ENCODE data around the gene UBE2L3. TPM values are rescaled to one million over a fixed set of nuclear protein-coding genes. Genes with fewer than 3 reads are reported as not detected.

UBE2L3 gene
- total and polyA plus RNA-seq, 2 experiments from 2014 or later = 86.3 to 136 TPM

DNA sequence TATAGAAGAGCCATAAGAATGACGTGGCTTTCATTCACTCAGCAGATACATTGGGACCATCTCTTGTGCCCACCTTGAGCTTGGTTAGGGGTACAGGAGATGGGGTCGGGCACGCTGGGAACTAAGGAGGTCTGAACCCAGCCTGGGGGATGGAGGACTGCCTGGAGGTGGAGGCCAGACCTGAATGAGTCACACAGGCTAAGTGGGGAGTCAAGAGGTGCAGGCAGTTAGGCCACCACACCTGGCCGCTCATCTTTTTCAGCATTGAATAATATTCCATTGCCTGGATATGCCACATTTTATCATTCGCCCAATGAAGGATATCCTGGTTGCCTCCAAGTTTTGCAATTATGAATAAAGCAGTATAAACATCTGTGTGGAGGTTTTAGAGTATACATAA lies 94.5 kb downstream of the UBE2L3 start (continued):
- TF ChIP-seq, protein P1, sequence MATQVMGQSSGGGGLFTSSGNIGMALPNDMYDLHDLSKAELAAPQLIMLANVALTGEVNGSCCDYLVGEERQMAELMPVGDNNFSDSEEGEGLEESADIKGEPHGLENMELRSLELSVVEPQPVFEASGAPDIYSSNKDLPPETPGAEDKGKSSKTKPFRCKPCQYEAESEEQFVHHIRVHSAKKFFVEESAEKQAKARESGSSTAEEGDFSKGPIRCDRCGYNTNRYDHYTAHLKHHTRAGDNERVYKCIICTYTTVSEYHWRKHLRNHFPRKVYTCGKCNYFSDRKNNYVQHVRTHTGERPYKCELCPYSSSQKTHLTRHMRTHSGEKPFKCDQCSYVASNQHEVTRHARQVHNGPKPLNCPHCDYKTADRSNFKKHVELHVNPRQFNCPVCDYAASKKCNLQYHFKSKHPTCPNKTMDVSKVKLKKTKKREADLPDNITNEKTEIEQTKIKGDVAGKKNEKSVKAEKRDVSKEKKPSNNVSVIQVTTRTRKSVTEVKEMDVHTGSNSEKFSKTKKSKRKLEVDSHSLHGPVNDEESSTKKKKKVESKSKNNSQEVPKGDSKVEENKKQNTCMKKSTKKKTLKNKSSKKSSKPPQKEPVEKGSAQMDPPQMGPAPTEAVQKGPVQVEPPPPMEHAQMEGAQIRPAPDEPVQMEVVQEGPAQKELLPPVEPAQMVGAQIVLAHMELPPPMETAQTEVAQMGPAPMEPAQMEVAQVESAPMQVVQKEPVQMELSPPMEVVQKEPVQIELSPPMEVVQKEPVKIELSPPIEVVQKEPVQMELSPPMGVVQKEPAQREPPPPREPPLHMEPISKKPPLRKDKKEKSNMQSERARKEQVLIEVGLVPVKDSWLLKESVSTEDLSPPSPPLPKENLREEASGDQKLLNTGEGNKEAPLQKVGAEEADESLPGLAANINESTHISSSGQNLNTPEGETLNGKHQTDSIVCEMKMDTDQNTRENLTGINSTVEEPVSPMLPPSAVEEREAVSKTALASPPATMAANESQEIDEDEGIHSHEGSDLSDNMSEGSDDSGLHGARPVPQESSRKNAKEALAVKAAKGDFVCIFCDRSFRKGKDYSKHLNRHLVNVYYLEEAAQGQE (IDR thresholded peaks at IDR 0.05; ENCODE audit: unreplicated experiment) = no peak
- no peak for TF ChIP-seq ZNF331 (CRISPR knock-in tag; IDR thresholded peaks at IDR 0.05; ENCODE audit: low read depth)

DNA sequence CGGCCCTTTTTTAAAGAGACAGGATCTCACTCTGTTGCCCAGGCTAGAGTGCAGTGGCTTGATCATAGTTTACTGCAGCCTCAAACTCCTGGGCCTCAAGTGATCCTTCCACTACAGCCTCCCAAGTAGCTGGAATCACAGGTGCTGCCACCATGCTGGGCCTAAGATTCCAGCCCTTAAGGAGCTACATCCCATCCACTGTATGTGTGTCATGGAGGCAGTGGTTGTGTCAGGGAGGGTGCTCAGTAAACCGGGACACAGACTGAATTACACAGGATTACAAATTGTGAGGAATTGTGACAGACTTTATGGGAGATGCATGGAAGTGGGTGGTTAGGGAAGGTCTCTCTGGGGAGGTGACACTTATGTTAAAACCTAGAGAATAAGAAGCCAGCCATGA lies 96.2 kb downstream of the UBE2L3 start:
- peaks cover 14% of the 10 kb centered on the region for H3K79me2 ChIP-seq (replicated peaks; ENCODE audit: insufficient read depth)
- H3K4me2 ChIP-seq = no peak overlapping the region
- H3K4me3 ChIP-seq = no peak overlapping the region
- Mint-ChIP-seq H3K27me3 (ENCODE audit: insufficient read depth, low read depth, poor library complexity) (peaks cover 13% of the 10 kb centered on the region), H3K27ac (no peak overlapping the region), H3K4me1 (peaks cover 12% of the 10 kb centered on the region), H3K4me3 (no peak overlapping the region; the same call in 2 of the 3 replicates), H3K9me3 (no peaks in the 10 kb centered on the region; the same call in 1 of the 3 replicates), H3K36me3 (ENCODE audit: low read depth) (no peaks in the 10 kb centered on the region)
- no peaks in the 10 kb centered on the region for H3K36me3 ChIP-seq (ENCODE audit: insufficient read depth)
- H4K20me1 ChIP-seq (replicated peaks; ENCODE audit: insufficient read depth) = no peaks in the 10 kb centered on the region
- ATAC-seq = no peak
- H3K27me3 ChIP-seq (ENCODE audit: insufficient read depth) = no peaks in the 10 kb centered on the region
- H3K9me2 ChIP-seq (ENCODE audit: insufficient read depth) = no peaks in the 10 kb centered on the region
- H3K27ac ChIP-seq (ENCODE audit: low read depth) = no peak overlapping the region
- H3K4me1 ChIP-seq (ENCODE audit: insufficient read depth) = no peaks in the 10 kb centered on the region
- no peak for DNase-seq (ENCODE audit: low spot score)
- TF ChIP-seq JUNB (IDR thresholded peaks at IDR 0.05; ENCODE audit: unreplicated experiment) (no peak), EZH2phosphoT487 (IDR thresholded peaks at IDR 0.05; ENCODE audit: unreplicated experiment) (no peak)
- peaks cover 12% of the 10 kb centered on the region; the same call in 1 of the 2 replicates for H3F3A ChIP-seq (replicated peaks; ENCODE audit: low read depth)
- H2AFZ ChIP-seq = no peak overlapping the region

DNA sequence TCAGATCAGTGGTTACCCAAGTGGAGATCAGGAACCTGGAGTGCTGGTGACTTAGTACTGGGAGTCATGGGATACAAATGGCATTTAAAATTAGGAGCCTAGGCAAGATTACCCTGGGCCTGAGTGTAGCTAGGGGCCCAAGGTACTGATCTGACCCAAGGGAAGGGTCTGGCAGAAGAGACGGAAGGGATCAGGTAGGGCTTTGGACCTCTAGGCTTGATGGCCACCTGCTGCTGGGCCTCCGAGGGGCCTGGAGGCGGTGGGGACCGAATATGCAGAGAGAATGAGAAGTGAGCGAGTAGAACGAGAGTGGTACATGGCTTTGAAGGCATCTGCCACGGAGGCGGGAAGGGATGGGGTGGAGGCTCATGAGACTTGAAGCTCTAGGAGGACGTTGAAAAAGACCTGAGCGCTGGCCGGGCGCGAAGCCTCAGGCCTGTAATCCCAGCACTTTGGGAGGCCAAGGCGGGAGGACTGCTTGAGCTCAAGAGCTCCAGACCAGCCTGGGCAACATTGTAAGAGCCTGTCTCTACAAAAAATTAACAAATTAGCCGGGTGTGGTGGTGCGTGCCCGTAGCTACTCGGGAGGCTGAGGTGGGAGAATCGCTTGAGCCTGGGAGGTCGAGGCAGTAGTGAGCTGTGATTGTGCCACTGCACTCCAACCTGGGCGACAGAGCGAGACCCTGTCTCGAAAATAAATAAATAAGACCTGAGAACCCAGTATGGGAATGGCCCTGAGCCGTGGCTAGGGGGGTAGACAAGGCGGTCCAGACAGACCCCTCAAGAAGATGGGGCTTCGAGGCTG lies 97.7 kb downstream of the UBE2L3 start:
- H3K4me2 ChIP-seq = peak overlapping the region; percentile 82
- Mint-ChIP-seq H3K27ac (0 out of 2 replicates have a peak overlapping the region, but pooled peaks have one; percentile 94), H3K36me3 (ENCODE audit: low read depth) (no peaks in the 10 kb centered on the region), H3K27me3 (ENCODE audit: insufficient read depth, low read depth, poor library complexity) (peaks cover 13% of the 10 kb centered on the region), H3K9me3 (no peaks in the 10 kb centered on the region; the same call in 1 of the 3 replicates), H3K4me3 (peak overlapping the region; percentile 98), H3K4me1 (peaks cover 10% of the 10 kb centered on the region)
- no peaks in the 10 kb centered on the region for H3K36me3 ChIP-seq (ENCODE audit: insufficient read depth)
- DNase-seq (ENCODE audit: low spot score) (no peak), ATAC-seq (no peak)
- no peak overlapping the region for H3K27ac ChIP-seq (ENCODE audit: low read depth)
- H3K27me3 ChIP-seq (ENCODE audit: insufficient read depth) = no peaks in the 10 kb centered on the region
- H3K79me2 ChIP-seq (replicated peaks; ENCODE audit: insufficient read depth) = peaks cover 14% of the 10 kb centered on the region
- H2AFZ ChIP-seq = peak overlapping the region; percentile 98
- no peaks in the 10 kb centered on the region for H3K9me2 ChIP-seq (ENCODE audit: insufficient read depth)
- H4K20me1 ChIP-seq (replicated peaks; ENCODE audit: insufficient read depth) = no peaks in the 10 kb centered on the region; the same call in 1 of the 2 replicates
- peak overlapping the region; percentile 99 for H3K4me3 ChIP-seq
- 0 out of 2 replicates have a peak, but pooled peaks cover 9% of the 10 kb centered on the region for H3F3A ChIP-seq (replicated peaks; ENCODE audit: low read depth)
- H3K4me1 ChIP-seq (ENCODE audit: insufficient read depth) = no peaks in the 10 kb centered on the region
- TF ChIP-seq EZH2phosphoT487 (IDR thresholded peaks at IDR 0.05; ENCODE audit: unreplicated experiment) = no peak
- TF ChIP-seq, protein P2, sequence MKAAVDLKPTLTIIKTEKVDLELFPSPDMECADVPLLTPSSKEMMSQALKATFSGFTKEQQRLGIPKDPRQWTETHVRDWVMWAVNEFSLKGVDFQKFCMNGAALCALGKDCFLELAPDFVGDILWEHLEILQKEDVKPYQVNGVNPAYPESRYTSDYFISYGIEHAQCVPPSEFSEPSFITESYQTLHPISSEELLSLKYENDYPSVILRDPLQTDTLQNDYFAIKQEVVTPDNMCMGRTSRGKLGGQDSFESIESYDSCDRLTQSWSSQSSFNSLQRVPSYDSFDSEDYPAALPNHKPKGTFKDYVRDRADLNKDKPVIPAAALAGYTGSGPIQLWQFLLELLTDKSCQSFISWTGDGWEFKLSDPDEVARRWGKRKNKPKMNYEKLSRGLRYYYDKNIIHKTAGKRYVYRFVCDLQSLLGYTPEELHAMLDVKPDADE (IDR thresholded peaks at IDR 0.05) = no peak
- no peak for TF ChIP-seq ZNF114 (CRISPR knock-in tag; IDR thresholded peaks at IDR 0.05)
- TF ChIP-seq, protein P3, sequence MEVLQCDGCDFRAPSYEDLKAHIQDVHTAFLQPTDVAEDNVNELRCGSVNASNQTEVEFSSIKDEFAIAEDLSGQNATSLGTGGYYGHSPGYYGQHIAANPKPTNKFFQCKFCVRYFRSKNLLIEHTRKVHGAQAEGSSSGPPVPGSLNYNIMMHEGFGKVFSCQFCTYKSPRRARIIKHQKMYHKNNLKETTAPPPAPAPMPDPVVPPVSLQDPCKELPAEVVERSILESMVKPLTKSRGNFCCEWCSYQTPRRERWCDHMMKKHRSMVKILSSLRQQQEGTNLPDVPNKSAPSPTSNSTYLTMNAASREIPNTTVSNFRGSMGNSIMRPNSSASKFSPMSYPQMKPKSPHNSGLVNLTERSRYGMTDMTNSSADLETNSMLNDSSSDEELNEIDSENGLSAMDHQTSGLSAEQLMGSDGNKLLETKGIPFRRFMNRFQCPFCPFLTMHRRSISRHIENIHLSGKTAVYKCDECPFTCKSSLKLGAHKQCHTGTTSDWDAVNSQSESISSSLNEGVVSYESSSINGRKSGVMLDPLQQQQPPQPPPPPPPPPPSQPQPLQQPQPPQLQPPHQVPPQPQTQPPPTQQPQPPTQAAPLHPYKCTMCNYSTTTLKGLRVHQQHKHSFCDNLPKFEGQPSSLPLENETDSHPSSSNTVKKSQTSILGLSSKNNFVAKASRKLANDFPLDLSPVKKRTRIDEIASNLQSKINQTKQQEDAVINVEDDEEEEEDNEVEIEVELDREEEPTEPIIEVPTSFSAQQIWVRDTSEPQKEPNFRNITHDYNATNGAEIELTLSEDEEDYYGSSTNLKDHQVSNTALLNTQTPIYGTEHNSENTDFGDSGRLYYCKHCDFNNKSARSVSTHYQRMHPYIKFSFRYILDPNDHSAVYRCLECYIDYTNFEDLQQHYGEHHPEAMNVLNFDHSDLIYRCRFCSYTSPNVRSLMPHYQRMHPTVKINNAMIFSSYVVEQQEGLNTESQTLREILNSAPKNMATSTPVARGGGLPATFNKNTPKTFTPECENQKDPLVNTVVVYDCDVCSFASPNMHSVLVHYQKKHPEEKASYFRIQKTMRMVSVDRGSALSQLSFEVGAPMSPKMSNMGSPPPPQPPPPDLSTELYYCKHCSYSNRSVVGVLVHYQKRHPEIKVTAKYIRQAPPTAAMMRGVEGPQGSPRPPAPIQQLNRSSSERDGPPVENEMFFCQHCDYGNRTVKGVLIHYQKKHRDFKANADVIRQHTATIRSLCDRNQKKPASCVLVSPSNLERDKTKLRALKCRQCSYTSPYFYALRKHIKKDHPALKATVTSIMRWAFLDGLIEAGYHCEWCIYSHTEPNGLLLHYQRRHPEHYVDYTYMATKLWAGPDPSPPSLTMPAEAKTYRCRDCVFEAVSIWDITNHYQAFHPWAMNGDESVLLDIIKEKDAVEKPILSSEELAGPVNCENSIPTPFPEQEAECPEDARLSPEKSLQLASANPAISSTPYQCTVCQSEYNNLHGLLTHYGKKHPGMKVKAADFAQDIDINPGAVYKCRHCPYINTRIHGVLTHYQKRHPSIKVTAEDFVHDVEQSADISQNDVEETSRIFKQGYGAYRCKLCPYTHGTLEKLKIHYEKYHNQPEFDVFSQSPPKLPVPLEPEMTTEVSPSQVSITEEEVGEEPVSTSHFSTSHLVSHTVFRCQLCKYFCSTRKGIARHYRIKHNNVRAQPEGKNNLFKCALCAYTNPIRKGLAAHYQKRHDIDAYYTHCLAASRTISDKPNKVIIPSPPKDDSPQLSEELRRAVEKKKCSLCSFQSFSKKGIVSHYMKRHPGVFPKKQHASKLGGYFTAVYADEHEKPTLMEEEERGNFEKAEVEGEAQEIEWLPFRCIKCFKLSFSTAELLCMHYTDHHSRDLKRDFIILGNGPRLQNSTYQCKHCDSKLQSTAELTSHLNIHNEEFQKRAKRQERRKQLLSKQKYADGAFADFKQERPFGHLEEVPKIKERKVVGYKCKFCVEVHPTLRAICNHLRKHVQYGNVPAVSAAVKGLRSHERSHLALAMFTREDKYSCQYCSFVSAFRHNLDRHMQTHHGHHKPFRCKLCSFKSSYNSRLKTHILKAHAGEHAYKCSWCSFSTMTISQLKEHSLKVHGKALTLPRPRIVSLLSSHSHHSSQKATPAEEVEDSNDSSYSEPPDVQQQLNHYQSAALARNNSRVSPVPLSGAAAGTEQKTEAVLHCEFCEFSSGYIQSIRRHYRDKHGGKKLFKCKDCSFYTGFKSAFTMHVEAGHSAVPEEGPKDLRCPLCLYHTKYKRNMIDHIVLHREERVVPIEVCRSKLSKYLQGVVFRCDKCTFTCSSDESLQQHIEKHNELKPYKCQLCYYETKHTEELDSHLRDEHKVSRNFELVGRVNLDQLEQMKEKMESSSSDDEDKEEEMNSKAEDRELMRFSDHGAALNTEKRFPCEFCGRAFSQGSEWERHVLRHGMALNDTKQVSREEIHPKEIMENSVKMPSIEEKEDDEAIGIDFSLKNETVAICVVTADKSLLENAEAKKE (CRISPR knock-in tag; IDR thresholded peaks at IDR 0.05) = no peak
- TF ChIP-seq STAT1 (IDR thresholded peaks at IDR 0.05; ENCODE audit: unreplicated experiment) = no peak
